H1 (cell line): ENCODE measurements around the gene CEP57. TPM values are rescaled to one million over a fixed set of nuclear protein-coding genes. Genes with fewer than 3 reads are reported as not detected.

Experiments
- CTCF ChIA-PET: fragments of 300-600 bp; sonication (Branson Sonifier 250); formaldehyde crosslinking; loops from one replicate; lab custom pipeline; 2021; ENCODE audit not compliant: partially characterized antibody; lab: Charles Lee
- POLR2A ChIA-PET: fragments of 300-600 bp; sonication (Branson Sonifier 250); formaldehyde crosslinking; loops from one replicate; lab custom pipeline; 2021; ENCODE audit warnings: inconsistent platforms; ENCODE audit not compliant: partially characterized antibody; lab: Charles Lee
- DNase-seq, 2 experiments: peaks; one replicate each; pipeline versions ENCODE4 v3.0.0 to v3.0.0-alpha.2; 2010 to 2022; ENCODE audit warnings: low spot score in 2 of 2, low read depth in 1 of 2, mixed read lengths in 1 of 2
- FAIRE-seq: peaks from 2 replicates; lab custom pipeline; 2011; peaks lifted over from hg19 to GRCh38; lab: Jason Lieb, UNC
- H2AFZ ChIP-seq: 2 replicates; pipeline ENCODE4 v1.8.1; 2012; ENCODE audit warnings: low read length, inconsistent platforms
- H2AK5ac ChIP-seq: 2 replicates; pipeline ENCODE4 v1.6.1; 2013; ENCODE audit warnings: low read depth, low read length
- H2BK120ac ChIP-seq: replicated peaks from 2 replicates; pipeline ENCODE3; 2013; ENCODE audit warnings: low read depth, low read length, inconsistent platforms
- H2BK12ac ChIP-seq: 2 replicates; pipeline ENCODE4 v1.6.1; 2013; ENCODE audit warnings: low read depth, low read length
- H2BK15ac ChIP-seq: 2 replicates; pipeline ENCODE4 v1.6.1; 2013; ENCODE audit warnings: low read length
- H2BK20ac ChIP-seq: 2 replicates; pipeline ENCODE4 v1.6.1; 2013; ENCODE audit warnings: low read length
- H2BK5ac ChIP-seq: 2 replicates; pipeline ENCODE4 v1.6.1; 2013; ENCODE audit warnings: low read depth, low read length
- H3K14ac ChIP-seq: 2 replicates; pipeline ENCODE4 v1.6.1; 2013; ENCODE audit warnings: inconsistent platforms; ENCODE audit not compliant: insufficient read length
- H3K18ac ChIP-seq: 2 replicates; pipeline ENCODE4 v1.6.1; 2013; ENCODE audit warnings: low read length; ENCODE audit errors: extremely low read depth
- H3K23ac ChIP-seq: 2 replicates; pipeline ENCODE4 v1.6.1; 2013; ENCODE audit warnings: inconsistent platforms; ENCODE audit not compliant: insufficient read length
- H3K23me2 ChIP-seq: 2 replicates; pipeline ENCODE4 v1.6.1; 2013; ENCODE audit warnings: low read depth, low read length
- H3K27ac ChIP-seq: 2 replicates; pipeline ENCODE4 v1.6.1; 2011; ENCODE audit warnings: low read depth, low read length, inconsistent platforms
- H3K27me3 ChIP-seq, 4 experiments: replicated peaks in 1 of 4; 1 replicate in 1 of 4; 2 replicates in 3 of 4; pipeline versions ENCODE4 v1.6.1 to v1.8.1; 2011 to 2013; ENCODE audit warnings: low read length in 3 of 4, mild to moderate bottlenecking in 3 of 4, inconsistent platforms in 2 of 4, mixed read lengths in 2 of 4, moderate library complexity in 1 of 4; ENCODE audit not compliant: control insufficient read depth in 3 of 4, insufficient read depth in 3 of 4; ENCODE audit errors: extremely low read depth in 1 of 4
- H3K36me3 ChIP-seq, 4 experiments: 2 replicates each; pipeline versions ENCODE4 v1.6.1 to v1.8.1; 2011 to 2013; ENCODE audit warnings: mild to moderate bottlenecking in 4 of 4, low read length in 3 of 4, moderate library complexity in 2 of 4, control low read depth in 1 of 4, inconsistent platforms in 1 of 4; ENCODE audit not compliant: insufficient read depth in 4 of 4, control insufficient read depth in 2 of 4
- H3K4ac ChIP-seq: replicated peaks from 2 replicates; pipeline ENCODE3; 2013; ENCODE audit warnings: low read length, low read depth, mixed read lengths, inconsistent platforms; ENCODE audit not compliant: insufficient read length
- H3K4me1 ChIP-seq, 4 experiments: replicated peaks in 1 of 4; 1 replicate in 1 of 4; 2 replicates in 3 of 4; pipeline versions ENCODE4 v1.6.1 to v1.8.1; 2011 to 2013; ENCODE audit warnings: low read length in 3 of 4, inconsistent platforms in 2 of 4, mixed read lengths in 1 of 4; ENCODE audit not compliant: insufficient read depth in 4 of 4, control insufficient read depth in 3 of 4
- H3K4me2 ChIP-seq, 2 experiments: 2 replicates each; pipeline versions ENCODE4 v1.6.1 to v1.8.1; 2011 to 2013; ENCODE audit warnings: low read depth in 2 of 2, low read length in 2 of 2, control low read depth in 1 of 2, inconsistent platforms in 1 of 2, mild to moderate bottlenecking in 1 of 2; ENCODE audit not compliant: insufficient read depth in 1 of 2
- H3K4me3 ChIP-seq, 4 experiments: fragments of 200-600, 300-600 bp in 1 of 4; sonication (generic), shearing (Covaris generic), sonication (Bioruptor Twin) in 1 of 4; 2 replicates each; pipeline versions ENCODE4 v1.5.1 to v1.8.1; 2011 to 2016; ENCODE audit warnings: low read length in 4 of 4, low read depth in 3 of 4, control low read depth in 2 of 4, inconsistent platforms in 2 of 4, mild to moderate bottlenecking in 2 of 4, mixed read lengths in 1 of 4, moderate library complexity in 1 of 4; ENCODE audit not compliant: insufficient read depth in 2 of 4; ENCODE audit errors: extremely low read depth in 1 of 4
- H3K56ac ChIP-seq: replicated peaks from 2 replicates; pipeline ENCODE3; 2013; ENCODE audit warnings: low read depth, mild to moderate bottlenecking, mixed read lengths, low read length, inconsistent platforms; ENCODE audit not compliant: insufficient read length
- H3K79me1 ChIP-seq: 2 replicates; pipeline ENCODE4 v1.6.1; 2013; ENCODE audit warnings: low read depth, low read length, control low read depth
- H3K79me2 ChIP-seq, 2 experiments: 2 replicates each; pipeline versions ENCODE4 v1.6.1 to v1.8.1; 2012 to 2013; ENCODE audit warnings: low read length in 2 of 2, mild to moderate bottlenecking in 2 of 2, inconsistent platforms in 1 of 2; ENCODE audit not compliant: insufficient read depth in 2 of 2, control insufficient read depth in 1 of 2
- H3K9ac ChIP-seq, 4 experiments: replicated peaks in 1 of 4; 1 replicate in 1 of 4; 2 replicates in 3 of 4; pipeline versions ENCODE4 v1.6.1 to v1.8.1; 2011 to 2013; ENCODE audit warnings: low read depth in 3 of 4, low read length in 3 of 4, control low read depth in 2 of 4, mild to moderate bottlenecking in 2 of 4, moderate library complexity in 2 of 4, inconsistent platforms in 1 of 4; ENCODE audit errors: extremely low read depth in 1 of 4
- H3K9me3 ChIP-seq, 2 experiments: 2 replicates each; pipeline versions ENCODE4 v1.6.1 to v1.8.1; 2012 to 2013; ENCODE audit warnings: mild to moderate bottlenecking in 2 of 2, moderate library complexity in 2 of 2, control low read depth in 1 of 2, inconsistent platforms in 1 of 2, low read depth in 1 of 2, low read length in 1 of 2, mixed read lengths in 1 of 2; ENCODE audit not compliant: insufficient read depth in 2 of 2
- H4K20me1 ChIP-seq, 2 experiments: replicated peaks in 1 of 2; 2 replicates each; pipeline versions ENCODE3 to v1.8.1; 2011 to 2013; ENCODE audit warnings: inconsistent platforms in 2 of 2, low read length in 2 of 2, mild to moderate bottlenecking in 1 of 2; ENCODE audit not compliant: insufficient read depth in 2 of 2, control insufficient read depth in 1 of 2
- H4K5ac ChIP-seq: 2 replicates; pipeline ENCODE4 v1.6.1; 2013; ENCODE audit warnings: low read length, low read depth, mixed read lengths, inconsistent platforms; ENCODE audit not compliant: insufficient read length
- H4K8ac ChIP-seq: 2 replicates; pipeline ENCODE4 v1.8.0; 2013; ENCODE audit warnings: mild to moderate bottlenecking, moderate library complexity, low read length, inconsistent platforms; ENCODE audit not compliant: insufficient read depth; ENCODE audit errors: extremely low read depth
- H4K91ac ChIP-seq: replicated peaks from 2 replicates; pipeline ENCODE3; 2013; ENCODE audit warnings: low read length, mixed read lengths, inconsistent platforms; ENCODE audit not compliant: insufficient read length
- BACH1 ChIP-seq: IDR thresholded peaks from 2 replicates; pipeline ENCODE4 v1.6.1; 2012; ENCODE audit warnings: low read length, improper control_type of control experiment
- GTF2F1 ChIP-seq: IDR thresholded peaks from 2 replicates; pipeline ENCODE4 v1.6.1; 2012; ENCODE audit warnings: low read depth, low read length, improper control_type of control experiment, borderline replicate concordance
- KDM4A ChIP-seq: IDR thresholded peaks from one replicate; pipeline ENCODE4 v1.7.1; 2012; ENCODE audit warnings: low read depth, mild to moderate bottlenecking, moderate library complexity, low read length, inconsistent platforms; ENCODE audit not compliant: severe bottlenecking
- NRF1 ChIP-seq: IDR thresholded peaks from 2 replicates; pipeline ENCODE4 v1.6.1; 2011; ENCODE audit warnings: mild to moderate bottlenecking, low read depth, low read length, improper control_type of control experiment
- RXRA ChIP-seq: IDR thresholded peaks from 2 replicates; pipeline ENCODE4 v1.6.1; 2011; ENCODE audit warnings: low read depth, mild to moderate bottlenecking, low read length, moderate library complexity; ENCODE audit not compliant: insufficient read depth
- SP2 ChIP-seq: IDR thresholded peaks from 2 replicates; pipeline ENCODE4 v1.6.1; 2012; ENCODE audit warnings: mild to moderate bottlenecking, low read length, inconsistent platforms
- TAF7 ChIP-seq: optimal IDR thresholded peaks from 2 replicates; pipeline ENCODE3; 2011; ENCODE audit warnings: low read depth, mild to moderate bottlenecking, inconsistent platforms, low read length, moderate library complexity, borderline replicate concordance
- WGBS, 2 experiments: shearing (Covaris generic) in 1 of 2; methylation state at CpG; one replicate each; pipeline versions ENCODE4 v1.1.6 to v1.1.7; 2013 to 2015; ENCODE audit warnings: low lambda C conversion rate in 2 of 2, mixed read lengths in 2 of 2, inconsistent platforms in 1 of 2, low coverage in 1 of 2, missing lambda C conversion rate in 1 of 2; ENCODE audit not compliant: insufficient replicate concordance in 2 of 2, insufficient coverage in 1 of 2, insufficient read length in 1 of 2; ENCODE audit errors: extremely low coverage in 1 of 2, missing lambda C conversion rate in 1 of 2; 5-methylcytosine and 5-hydroxymethylcytosine counted together
- polyA plus RNA-seq, 7 experiments: library from polyadenylated mRNA; depleted of rRNA in 3 of 7; stranded (reverse) in 5 of 7; unstranded in 2 of 7; fragments of >200 nt in 5 of 7; fragments of 200-250 nt in 2 of 7; gene quantifications; 1 replicate in 5 of 7; 2 replicates in 1 of 7; 4 replicates in 1 of 7; pipeline versions ENCODE4 v1.2.1 to v1.2.3, GENCODE V29; 2011 to 2013; ENCODE audit warnings: missing spikeins in 2 of 7, mixed read lengths in 2 of 7
- total RNA-seq: library from RNA; stranded (reverse); fragmentation: NEBNext Ultra II Directional; extraction: Animal tissue kit (Norgen Biotek cat#: 25700); gene quantifications from 2 replicates; pipeline ENCODE4 v1.2.1, GENCODE V29; 2021

Gene CEP57
- total and polyA plus RNA-seq, 2 of the 8 experiments (the other 6 are each of a cell fraction or from before 2014, with no cell fraction given) = 26.3 to 72.7 TPM

DNA sequence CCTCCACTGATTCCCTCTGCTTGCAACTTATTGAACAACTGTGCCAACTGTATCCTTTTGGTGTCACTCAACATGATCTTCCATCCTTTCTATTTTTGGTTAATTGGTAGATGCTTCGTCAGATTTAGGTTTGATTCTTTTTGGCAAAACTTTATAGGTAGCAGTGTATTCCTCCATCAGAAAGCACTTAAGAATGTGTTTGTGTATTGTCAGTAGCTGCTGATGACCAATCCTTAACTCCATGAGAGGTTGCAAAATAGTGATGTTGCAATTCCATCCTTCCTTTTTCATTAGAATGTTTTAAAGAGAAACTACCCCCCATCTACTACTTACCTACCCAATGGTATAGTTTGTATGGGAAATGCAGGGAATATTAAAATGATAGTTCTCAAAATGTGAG lies 22.8 kb upstream of the CEP57 start:
- H3K4me3 ChIP-seq = no peak overlapping the region
- H3K4me2 ChIP-seq = no peak overlapping the region
- no peak for DNase-seq
- H3K23ac ChIP-seq = no peak overlapping the region
- H3K9ac ChIP-seq = no peak overlapping the region
- no peaks in the 10 kb centered on the region for H3K79me1 ChIP-seq
- H3K56ac ChIP-seq = no peak overlapping the region
- no peak overlapping the region for H2BK12ac ChIP-seq
- H3K9me3 ChIP-seq = no peaks in the 10 kb centered on the region
- no peak overlapping the region for H3K27ac ChIP-seq
- no peak overlapping the region for H3K4ac ChIP-seq
- no peak overlapping the region for H3K18ac ChIP-seq
- no peak for FAIRE-seq
- H4K91ac ChIP-seq = no peak overlapping the region
- H4K8ac ChIP-seq = no peak overlapping the region
- no peak overlapping the region for H2BK120ac ChIP-seq
- H4K5ac ChIP-seq = no peak overlapping the region
- no peaks in the 10 kb centered on the region for H3K23me2 ChIP-seq
- H2BK20ac ChIP-seq = no peak overlapping the region
- WGBS, 2 experiments = 75% methylated on average over 1 of the region's 1 CpG; no CpG with 5 or more reads in 1 of the 2 experiments
- CTCF ChIA-PET = interaction anchor here (0.7 to 10.4 kb wide), 7 partner anchors 12 to 700 kb away, joined by 3 to 266 read pairs (median 6); partner anchors contain the start of genes FAM76B and SRSF8
- TF ChIP-seq RXRA (no peak), GTF2F1 (no peak), KDM4A (no peak), TAF7 (no peak), SP2 (no peak), NRF1 (no peak), BACH1 (no peak)
- no peaks in the 10 kb centered on the region for H3K4me1 ChIP-seq
- H2BK15ac ChIP-seq = no peak overlapping the region
- POLR2A ChIA-PET = interaction anchor here (1.1 kb wide), 1 partner anchor 23 kb away, joined by 4 read pairs; the partner anchor contains the start of genes CEP57 and FAM76B
- H2AFZ ChIP-seq = no peak overlapping the region
- H3K36me3 ChIP-seq = peaks cover 0 to 17% (median under 1%) of the 10 kb centered on the region in 4 experiments; a peak in 2 of 8 replicates
- no peaks in the 10 kb centered on the region for H3K27me3 ChIP-seq
- no peak overlapping the region for H2AK5ac ChIP-seq
- no peaks in the 10 kb centered on the region for H4K20me1 ChIP-seq
- H2BK5ac ChIP-seq = no peak overlapping the region
- no peaks in the 10 kb centered on the region for H3K79me2 ChIP-seq
- H3K14ac ChIP-seq = no peak overlapping the region
